Esophagus muscularis mucosa (tissue), 4 donors: ENCODE measurements around the gene KLHL3.

Experiments
- CTCF ChIP-seq, 3 experiments: fragments of 200-600 bp in 2 of 3; fragments of 450-650 bp in 1 of 3; sonication (generic) in 2 of 3; IDR thresholded peaks; one replicate each; pipeline ENCODE4 v1.5.1; 2017 to 2019; ENCODE audit warnings: antibody characterized with exemption in 3 of 3, mild to moderate bottlenecking in 2 of 3, moderate library complexity in 1 of 3
- EP300 ChIP-seq: sonication (generic); formaldehyde crosslinking; IDR thresholded peaks from one replicate; pipeline ENCODE4 v1.6.1; 2017; ENCODE audit warnings: antibody characterized with exemption
- POLR2A ChIP-seq: fragments of 450-650 bp; IDR thresholded peaks from one replicate; pipeline ENCODE4 v1.6.1; 2017; ENCODE audit warnings: antibody characterized with exemption, moderate library complexity, mild to moderate bottlenecking, low read depth
- POLR2AphosphoS5 ChIP-seq, 2 donors: sonication (generic); formaldehyde crosslinking; IDR thresholded peaks; one replicate each; pipeline ENCODE4 v1.6.1; 2017; ENCODE audit warnings: antibody characterized with exemption in 2 of 2

GRCh38 chr5:137679195-137679594 is 56.7 kb downstream of the KLHL3 start:
- no peak for TF ChIP-seq POLR2AphosphoS5 (IDR thresholded peaks at IDR 0.05)
- no peak for TF ChIP-seq POLR2A
- TF ChIP-seq CTCF (IDR thresholded peaks at IDR 0.05): no peak
- no peak for TF ChIP-seq EP300
